ENCODE results near the gene DISC1.
"Not testable (repeated sequence)": the region's sequence is repeated elsewhere in the genome, so short reads cannot be mapped to it uniquely, and the experiment has no call there.

Gene DISC1

DNA sequence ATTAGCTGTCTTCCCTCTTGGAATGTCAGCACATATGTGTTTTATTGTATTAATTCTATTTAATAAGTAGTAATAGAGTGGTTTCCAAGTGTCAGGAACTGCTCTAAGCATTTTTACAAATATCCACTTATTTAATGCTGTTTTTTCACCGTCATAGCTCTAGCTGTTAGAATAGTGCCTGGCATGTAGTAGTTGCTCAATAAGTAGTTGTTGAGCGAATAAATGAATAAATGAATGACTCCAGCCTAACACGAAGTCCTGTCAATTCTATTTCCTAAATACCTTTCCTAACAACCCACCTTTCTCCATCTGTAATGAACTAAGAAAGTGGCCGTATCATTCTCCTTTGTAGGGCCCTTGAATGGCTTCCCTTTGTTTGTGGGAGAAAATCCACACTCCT lies 312.5 kb downstream of the DISC1 start:
- DNase-seq = no peak

DNA sequence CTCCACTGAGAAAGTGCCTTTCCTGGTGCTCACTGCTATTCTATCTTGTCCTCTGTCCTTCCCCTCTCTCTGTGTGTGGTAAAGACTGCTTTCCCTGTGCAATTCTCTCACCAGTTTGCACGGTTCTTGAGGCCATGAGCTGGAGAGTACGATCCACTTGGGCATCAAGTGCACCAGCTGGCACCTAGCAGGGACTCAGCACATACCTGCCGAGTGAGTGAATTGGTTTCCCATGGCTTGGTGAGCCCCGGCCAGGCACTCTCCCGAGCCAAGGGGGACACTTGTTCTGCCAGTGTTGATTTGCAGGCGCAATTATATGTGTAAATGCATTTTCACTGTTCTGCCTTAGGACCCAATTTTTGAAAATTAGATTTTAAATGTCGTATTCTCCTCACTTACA lies 313.5 kb downstream of the DISC1 start:
- peak; percentile 31 for DNase-seq

DNA sequence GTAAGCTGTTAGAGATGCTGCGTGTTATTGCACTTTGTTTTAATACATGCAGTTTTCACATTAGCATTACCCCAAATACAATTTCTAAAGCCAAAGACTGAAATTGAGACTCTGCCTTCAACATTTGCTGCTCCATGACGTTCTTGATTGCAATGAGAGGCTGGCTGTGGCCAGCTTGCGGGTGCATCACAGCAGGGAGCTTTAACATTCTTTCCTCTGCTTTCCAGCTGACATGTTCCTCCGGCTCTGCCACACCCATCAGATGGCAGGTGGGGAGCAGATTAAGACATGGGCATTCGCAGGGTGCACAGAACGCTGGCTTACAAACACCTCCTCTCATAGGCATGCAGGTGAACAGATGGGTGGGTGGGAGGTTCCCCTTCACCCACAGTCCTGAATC lies 314.1 kb downstream of the DISC1 start:
- no peak for DNase-seq

DNA sequence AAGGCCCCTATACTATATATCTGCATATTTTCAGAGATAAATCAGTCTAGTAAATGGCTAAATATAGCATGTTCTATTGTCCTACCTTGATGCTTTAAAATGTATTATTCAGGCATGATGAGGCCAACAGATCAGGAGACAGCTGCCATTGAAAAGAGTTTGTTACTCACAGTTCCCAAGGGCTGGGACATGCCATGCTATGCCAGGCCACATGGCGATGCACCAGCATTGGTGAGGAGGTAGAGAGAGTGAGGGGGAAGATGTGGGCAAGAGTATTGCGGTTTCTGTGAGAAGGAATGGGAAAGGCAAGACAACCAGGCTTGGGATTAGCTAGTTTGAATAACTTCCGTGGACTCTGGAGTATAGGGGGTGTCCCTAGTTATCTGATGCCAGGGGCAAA lies 316.5 kb downstream of the DISC1 start:
- DNase-seq = no peak

DNA sequence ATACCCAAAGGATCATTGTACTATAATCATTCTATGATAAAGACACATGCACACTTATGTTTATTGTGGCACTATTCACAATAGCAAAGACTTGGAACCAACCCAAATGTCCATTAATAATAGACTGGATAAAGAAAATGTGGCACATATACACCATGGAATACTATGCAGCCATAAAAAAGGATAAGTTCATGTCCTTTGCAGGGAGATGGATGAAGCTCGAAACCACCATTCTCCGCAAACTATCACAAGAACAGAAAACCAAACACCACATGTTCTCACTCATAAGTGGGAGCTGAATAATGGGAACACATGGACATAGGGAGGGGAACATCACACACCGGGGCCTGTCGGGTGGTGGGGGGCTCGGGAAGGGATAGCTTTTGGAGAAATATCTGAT lies 321.5 kb downstream of the DISC1 start:
- DNase-seq = not testable (repeated sequence)

DNA sequence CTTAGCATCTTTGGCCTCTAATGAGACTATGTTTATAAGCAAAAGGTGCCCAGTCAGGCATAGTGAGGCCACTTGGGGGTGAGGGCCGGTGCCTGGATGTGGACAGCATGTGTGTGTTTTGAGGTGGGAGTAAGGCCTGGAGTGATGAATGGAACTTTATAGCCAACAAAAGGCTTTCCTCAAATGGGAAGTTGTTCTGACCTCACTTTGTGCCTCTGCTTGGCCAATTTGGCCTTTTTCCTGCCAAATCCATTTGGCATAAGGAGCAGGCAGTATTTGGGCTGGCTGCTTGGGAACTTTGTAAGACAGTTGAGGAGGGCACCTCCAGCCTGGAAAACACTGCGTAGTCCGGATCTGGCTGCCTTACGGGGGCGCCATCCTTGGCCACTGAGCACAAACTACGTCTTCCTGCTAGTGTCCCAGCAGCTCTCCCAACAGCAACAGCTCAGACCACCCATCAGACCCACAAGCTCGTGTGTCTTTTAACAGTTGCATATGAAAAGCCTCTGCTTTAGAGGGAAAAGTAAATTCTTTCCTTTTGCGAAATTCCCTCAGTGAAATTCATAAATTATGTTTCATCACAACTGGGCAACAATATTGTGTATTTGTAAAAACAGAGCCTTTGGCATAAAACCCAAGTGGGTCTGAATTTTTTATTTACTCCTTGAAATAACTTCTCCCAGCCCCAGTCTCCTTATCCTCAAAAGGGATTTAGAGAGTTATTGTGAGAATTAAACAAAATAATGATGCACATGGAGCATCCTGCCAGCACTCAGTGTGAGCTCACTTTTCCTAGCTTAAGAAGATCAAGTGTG lies 322.9 kb downstream of the DISC1 start:
- no peak for DNase-seq

DNA sequence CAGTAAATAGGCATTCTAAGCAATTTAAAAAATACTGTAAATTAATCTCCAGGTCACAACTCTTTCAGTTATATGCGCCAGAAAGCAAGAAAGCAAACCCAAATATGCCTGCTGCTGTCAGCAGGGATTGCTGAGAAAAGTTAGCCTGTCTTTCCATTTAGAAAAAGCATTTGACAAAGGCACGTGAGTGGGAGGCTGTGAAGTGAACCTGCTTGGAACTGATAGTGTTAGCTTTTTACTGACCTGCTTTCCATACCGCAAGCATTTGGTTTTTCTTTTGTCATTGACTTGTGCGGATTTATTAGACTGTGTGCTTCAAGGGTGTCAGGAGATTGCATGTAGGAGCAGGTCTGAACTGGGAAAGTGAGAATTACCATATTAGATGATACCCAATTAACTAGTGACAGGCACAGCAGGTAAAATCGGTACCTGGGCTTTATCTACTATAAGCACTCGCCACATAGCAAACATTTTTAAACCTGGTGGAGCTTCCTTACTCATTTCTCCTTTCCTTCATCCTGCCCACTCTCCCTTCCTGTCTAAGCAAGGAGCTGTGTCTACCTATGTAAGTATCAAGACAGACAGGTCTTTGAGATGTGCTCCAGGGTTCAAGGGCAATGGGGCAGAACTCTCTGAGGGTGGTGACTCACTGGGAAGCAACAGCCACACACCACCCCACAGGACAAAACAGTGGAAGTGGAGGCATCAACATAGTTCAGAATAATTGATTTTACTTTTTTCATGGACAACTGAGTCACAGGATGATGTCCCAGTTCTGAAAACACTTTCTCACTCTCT lies 323.9 kb downstream of the DISC1 start:
- DNase-seq = no peak

DNA sequence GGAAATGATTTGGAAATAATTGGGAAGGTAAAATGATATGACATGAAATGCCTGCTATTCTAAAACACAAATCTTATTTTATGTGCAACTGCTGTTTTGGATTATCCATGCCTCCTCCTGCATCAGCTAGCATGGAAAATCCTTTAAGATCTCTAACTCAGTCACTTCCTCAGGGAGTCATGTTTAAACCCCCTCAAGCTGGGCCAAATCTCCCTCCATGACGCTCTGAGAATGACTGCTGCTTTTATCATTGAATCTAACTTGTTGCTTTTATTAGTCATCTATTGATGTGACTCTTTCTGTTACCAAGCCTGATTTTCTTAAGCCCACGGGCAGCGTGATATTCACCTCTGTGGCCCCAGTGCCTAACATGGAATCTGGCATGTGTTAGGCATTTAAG lies 324.8 kb downstream of the DISC1 start:
- DNase-seq = no peak

DNA sequence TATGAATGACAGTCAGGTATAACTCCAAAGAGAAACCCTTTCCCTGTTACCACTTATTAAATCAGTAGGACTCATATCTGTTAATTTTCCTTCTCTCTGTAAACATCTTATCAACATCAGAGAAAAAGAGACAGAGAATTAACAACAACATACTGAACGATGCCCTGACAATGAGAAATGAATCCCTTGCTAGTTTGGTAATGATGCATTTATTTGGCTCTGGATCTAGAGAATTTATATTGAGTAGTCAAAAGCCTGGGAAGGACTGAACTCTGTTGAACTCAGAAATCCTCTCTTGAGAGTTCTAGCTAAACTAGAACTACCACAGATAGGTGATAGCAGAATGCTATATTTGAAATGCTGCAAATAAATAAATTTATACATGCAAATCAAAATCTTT lies 325.6 kb downstream of the DISC1 start:
- no peak for DNase-seq

DNA sequence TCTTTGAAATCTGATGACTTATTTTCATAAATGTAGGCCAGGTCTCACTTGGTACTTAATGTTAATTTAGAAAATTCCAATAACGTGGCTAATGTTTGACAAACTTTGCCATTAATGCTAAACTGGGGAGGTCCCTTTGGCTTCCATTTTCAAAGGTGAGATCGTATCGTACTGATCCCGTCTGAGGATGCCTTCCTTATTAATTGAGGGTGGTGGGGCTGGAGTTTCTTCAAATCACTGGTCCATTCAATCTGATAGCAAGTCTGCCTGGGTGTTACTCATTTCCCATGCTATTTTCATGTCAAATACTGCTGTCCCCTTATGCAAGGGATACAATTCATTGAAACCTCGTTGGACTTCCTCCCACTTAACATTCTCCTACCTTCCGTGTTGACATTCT lies 327.1 kb downstream of the DISC1 start:
- no peak for DNase-seq

DNA sequence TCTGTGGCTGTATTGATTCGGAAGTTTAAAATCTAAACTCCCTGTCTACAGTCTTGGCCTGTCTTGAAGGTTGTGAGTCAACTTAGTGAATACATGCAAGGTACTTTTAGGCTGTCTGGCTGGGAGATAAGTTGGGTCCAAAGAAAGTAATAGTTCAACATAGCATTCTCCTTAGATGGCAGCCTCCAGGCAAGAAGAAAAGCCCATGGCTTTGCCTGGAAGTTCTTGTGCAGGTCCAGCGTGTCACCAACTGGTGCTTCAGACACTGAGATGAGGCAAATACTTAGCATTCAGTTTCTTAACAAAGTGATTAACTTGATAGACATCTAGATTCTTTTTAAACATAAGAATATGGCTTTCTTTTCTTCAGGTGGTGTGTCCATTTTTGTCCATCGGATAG lies 328.2 kb downstream of the DISC1 start:
- no peak for DNase-seq

DNA sequence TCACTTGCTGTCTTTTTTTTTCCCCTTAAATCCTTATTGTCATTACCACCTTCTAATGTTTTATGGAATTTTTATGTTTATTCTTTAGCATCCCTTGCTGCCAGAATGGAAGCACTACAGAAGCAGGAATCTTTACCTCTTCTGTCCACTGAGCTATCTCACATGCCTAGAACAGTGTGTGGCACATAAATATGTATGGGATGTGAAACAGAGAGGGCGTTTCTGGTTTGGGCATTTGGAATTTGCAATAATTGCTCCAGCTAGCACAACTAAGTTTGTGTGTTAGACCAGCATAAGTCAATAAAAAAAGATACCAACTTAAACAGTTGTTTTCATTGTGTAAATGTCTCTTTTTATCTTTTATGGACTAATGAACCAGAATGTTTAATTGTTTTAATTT lies 330.8 kb downstream of the DISC1 start:
- no peak for DNase-seq

DNA sequence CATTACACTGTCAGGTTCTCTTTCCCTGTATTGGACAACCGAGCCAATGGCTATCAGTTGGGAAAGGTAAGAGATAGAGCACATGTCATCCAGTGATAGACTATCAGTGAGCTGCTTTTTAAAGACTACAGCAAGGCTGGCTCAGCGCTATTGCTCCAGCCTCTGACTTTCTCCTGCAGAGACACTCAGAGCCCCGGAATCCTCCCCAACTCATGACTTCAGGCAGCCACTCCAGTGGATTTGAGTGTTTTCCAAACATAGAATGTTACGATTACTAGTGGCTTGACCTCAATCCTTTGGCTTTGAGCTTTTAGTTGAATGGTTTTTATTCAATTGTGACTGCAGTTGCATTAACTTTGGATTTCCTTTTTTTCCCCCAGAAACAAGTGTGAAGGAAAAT lies 331.9 kb downstream of the DISC1 start:
- DNase-seq = no peak

DNA sequence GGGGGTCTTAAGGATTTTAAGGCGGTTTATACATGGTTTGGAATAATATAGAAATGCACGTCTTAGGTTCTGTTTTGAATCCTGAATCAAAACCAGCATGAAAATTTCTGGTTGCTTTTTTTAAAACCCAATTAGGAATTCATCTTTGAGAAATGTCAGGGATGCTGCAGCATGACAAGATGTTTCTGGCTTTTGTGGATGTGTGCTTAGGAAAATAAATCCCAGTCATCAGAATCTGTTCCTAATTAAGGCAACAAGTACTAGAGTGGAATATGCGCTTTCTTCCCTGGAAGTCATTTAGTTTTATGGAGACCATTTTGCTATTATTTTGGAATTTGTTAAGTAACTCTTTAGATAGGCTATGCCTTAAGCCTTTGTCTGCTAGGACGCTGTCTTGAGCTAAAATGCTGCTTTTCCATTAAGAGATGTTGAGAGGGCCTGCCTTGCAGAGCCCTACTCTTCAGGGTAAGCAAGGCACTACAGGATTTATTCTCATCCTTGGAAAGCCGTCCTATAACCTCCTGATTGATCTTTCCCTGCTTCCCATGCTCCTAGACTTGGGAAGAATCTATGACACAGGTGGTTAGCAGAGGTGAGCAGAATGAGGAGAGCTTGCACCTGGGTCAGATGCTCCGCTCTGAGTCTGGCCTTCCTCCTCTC lies 332.8 kb downstream of the DISC1 start:
- DNase-seq = no peak

DNA sequence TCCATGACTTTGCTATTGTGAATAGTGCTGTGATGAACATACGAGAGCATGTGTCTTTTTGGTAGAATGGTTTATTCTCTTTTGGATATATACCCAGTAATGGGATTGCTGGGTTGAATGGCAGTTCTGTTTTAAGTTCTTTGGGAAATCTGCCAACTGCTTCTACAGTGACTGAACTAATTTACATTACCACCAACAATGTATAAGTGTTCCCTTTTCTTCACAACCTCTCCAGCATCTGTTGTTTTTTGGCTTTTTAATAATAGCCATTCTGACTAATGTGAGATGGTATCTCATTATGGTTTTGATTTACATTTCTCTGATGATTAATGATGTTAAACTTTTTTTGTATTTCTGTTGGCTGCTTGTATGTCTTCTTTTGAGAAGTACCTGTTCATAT lies 335.2 kb downstream of the DISC1 start:
- not testable (repeated sequence) for DNase-seq

DNA sequence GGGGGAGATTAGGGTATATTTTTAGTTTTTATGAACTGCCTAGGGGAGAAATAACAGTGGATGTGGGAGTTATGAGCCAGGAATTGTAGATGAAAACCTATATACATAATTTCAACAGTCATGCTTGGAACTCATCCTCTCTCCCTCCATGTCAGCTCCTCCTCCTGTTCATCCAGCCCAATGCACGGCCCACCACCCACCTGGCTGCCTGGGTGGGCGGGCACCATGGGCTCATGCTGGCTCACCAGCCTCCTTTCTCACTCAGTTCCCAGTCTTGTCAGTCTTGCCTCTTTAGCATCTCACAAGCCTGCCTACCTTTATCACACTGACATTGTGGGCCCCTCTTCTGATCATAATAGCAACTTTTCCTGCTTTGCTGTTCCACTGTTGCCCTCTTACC lies 336.0 kb downstream of the DISC1 start:
- DNase-seq = no peak

DNA sequence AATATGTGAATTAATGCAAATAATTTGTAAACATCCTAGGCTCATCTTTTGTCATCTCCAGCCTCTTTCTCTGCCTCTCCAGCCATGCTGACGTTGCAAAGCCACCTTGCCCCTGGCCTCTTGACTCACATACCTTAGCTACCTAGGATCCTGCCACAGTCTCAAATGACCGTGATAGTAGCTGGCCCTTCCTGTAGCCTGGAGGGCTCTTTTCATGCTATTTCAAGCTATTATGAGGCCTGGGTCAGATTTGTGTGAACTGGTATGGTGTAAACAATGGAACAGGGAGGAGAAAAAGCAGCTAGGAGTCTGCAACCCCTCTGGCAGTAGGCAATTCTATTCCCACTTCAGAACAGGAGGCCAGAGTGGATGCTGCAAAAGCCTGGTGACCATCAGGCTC lies 337.7 kb downstream of the DISC1 start:
- DNase-seq = no peak

DNA sequence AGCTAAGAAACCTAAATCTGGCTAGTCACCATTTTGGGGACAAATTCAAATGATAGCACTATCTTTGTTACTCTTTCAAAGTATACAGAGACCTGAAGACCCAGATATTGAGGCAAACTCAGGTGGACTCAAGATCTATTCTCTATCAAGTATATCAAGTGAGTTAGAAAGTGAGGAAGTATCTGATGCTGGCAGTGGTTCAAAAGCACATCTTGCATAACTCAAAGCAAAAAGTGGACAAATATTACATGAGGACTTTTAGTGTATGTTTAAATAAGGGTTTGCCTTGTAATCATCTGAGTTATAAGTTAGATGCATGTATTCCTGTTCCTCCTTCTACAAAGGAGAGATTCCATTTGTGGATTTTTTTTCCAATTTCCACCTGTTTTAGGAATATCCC lies 338.4 kb downstream of the DISC1 start:
- DNase-seq = no peak

DNA sequence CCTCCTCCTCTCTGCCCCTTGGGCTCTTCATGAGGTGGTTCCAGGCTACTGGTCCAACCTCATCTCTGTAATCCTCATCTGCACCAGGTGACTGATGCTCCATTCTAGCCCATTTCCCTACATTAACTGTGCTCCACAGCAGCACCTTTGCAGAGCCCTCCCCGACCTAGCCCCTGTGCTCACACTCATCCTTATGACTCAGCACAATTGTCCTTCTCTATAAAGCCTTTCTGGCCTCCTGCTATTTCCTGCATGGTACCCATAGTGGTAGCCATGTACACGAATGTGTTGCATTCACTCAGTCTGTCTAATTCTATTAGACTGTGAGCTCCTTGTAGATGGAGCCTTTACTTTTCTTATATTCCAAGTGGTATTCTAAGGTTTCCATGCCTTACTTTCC lies 339.0 kb downstream of the DISC1 start:
- DNase-seq = no peak

DNA sequence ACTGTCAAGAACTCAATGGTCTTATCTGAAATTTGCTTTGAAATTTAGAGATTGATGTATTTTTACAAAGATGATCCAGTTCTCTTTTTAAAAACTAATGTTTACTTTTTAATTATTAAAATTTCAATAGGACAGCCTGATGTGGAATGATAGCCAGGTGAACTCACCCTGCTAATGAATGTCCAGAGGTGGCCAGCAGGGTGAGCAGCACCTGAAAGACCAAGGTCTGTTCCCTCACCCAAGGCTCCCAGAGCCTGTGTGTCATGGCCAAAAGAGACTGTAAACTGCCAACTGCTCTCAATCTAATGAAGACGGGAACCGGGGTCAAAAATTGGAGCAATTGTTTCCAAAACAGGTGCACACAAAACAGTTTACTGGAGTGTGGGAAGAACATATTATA lies 340.4 kb downstream of the DISC1 start:
- DNase-seq = no peak

DNA sequence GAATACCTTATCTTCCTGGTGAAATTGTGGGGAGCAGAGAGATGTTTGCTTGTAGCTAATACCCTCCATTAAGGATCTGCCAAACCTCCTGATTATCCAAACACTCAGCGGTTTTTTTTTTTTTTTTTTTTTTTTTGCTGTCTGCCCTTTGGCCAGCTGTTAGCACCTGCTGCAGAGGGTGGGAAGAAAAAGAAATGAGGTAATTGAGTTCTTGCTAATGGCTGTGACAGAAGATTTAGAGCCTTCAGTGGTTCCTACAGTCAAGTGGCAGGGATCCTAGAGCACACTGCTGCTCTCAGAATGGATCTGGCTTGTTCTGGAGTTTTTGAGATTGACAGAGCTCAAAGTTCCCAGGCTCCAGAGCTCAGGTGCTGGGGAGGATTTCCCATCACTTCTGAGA lies 342.5 kb downstream of the DISC1 start:
- DNase-seq = peak; percentile 16

DNA sequence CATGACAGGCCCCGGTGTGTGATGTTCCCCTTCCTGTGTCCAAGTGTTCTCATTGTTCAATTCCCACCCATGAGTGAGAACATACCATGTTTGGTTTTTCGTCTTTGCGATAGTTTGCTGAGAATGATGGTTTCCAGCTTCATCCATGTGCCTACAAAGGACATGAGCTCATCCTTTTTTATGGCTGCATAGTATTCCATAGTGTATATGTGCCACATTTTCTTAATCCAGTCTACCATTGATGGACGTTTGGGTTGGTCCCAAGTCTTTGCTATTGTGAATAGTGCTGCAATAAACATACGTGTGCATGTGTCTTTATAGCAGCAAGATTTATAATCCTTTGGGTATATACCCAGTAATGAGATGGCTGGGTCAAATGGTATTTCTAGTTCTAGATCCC lies 343.2 kb downstream of the DISC1 start:
- not testable (repeated sequence) for DNase-seq

DNA sequence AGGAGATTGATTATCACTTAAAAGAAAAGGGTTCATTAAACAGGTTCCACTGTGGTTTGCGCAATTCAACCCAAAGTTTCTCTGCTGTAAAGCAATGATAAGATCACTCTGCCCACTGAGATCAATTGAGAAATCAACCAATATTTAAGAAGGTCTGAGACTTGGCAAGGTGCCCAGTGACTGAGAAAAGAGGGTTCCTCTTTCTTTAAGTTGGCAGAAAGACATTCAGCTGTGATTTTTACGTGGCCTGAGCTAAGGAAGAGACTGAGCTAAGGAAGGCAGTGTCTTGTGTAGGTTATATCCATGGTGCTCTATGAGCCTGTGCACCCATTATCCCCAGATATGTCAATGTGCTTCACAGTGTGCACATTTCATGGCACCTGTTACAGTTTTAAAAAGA lies 344.1 kb downstream of the DISC1 start:
- DNase-seq = no peak

All from NCI-H2029 treated with DMSO at 0.1 percent for 48 hours (cell line).